GM21529 (cell line): Measurements from ENCODE around the gene XRCC2.

Experiments
- ATAC-seq: cut with Tn5 transposase; IDR thresholded peaks from one replicate; pipeline ENCODE4 v1.9.1; 2021; ENCODE audit not compliant: unreplicated experiment

The XRCC2 gene

GRCh38 chr7:152617056-152617455, 58.9 kb downstream of the XRCC2 start:
- no peak for ATAC-seq

- ATAC-seq = no peak
Observed at GRCh38 chr7:152615031-152615741, 60.8 kb downstream of the XRCC2 start.

GRCh38 chr7:152608656-152609055, 67.3 kb downstream of the XRCC2 start:
- ATAC-seq = no peak

GRCh38 chr7:152608208-152608607, 67.7 kb downstream of the XRCC2 start:
- no peak for ATAC-seq

- no peak for ATAC-seq
Observed at GRCh38 chr7:152607007-152607406, 68.9 kb downstream of the XRCC2 start.

GRCh38 chr7:152602962-152603361, 73.0 kb downstream of the XRCC2 start:
- ATAC-seq = no peak

GRCh38 chr7:152601305-152601798, 74.6 kb downstream of the XRCC2 start:
- no peak for ATAC-seq

GRCh38 chr7:152600266-152600665, 75.7 kb downstream of the XRCC2 start:
- no peak for ATAC-seq

GRCh38 chr7:152597507-152597906, 78.4 kb downstream of the XRCC2 start:
- no peak for ATAC-seq

GRCh38 chr7:152596824-152597223, 79.1 kb downstream of the XRCC2 start:
- ATAC-seq = no peak
